Left ventricle myocardium inferior (tissue), 1 donor: Measurements from ENCODE around the gene ELOB. TPM values are rescaled to one million over a fixed set of nuclear protein-coding genes. Genes with fewer than 3 reads are reported as not detected.

ENCODE experiments used
- DNase-seq: peaks from one replicate; pipeline ENCODE4 v3.0.0-alpha.2; 2020
- H3K27ac ChIP-seq: fragments of 200-600 bp; replicated peaks from 2 replicates; pipeline ENCODE4 v1.8.0; 2021
- H3K27me3 ChIP-seq: fragments of 200-600 bp; 2 replicates; pipeline ENCODE4 v1.8.0; 2021; ENCODE audit warnings: low read depth
- H3K36me3 ChIP-seq: fragments of 200-600 bp; 2 replicates; pipeline ENCODE4 v1.8.0; 2021
- H3K4me1 ChIP-seq: fragments of 200-600 bp; 2 replicates; pipeline ENCODE4 v1.8.0; 2021
- H3K4me3 ChIP-seq: fragments of 200-600 bp; 2 replicates; pipeline ENCODE4 v1.8.0; 2021; ENCODE audit warnings: mild to moderate bottlenecking, moderate library complexity
- H3K9me3 ChIP-seq: fragments of 200-600 bp; replicated peaks from 2 replicates; pipeline ENCODE4 v1.8.0; 2021
- CTCF ChIP-seq: fragments of 200-600 bp; IDR thresholded peaks from 2 replicates; pipeline ENCODE4 v1.8.0; 2021; ENCODE audit warnings: antibody characterized with exemption, mild to moderate bottlenecking, borderline replicate concordance
- intact Hi-C: fragments of 100-400 bp; cut with micrococcal nuclease; formaldehyde crosslinking; loops from one replicate; pipeline ENCODE4 v1.11.0; 2022
- total RNA-seq: library from RNA; stranded (reverse); fragmentation: NEBNext Ultra II Directional; extraction: Animal tissue kit (Norgen Biotek cat#: 25700); gene quantifications from one replicate; pipeline ENCODE4 v1.2.1, GENCODE V29; 2021
- donor health status: DM: no; HTN: yes; CAD: no; lungs with severe emphysema.

The ELOB gene
- total RNA-seq, 1 donor from 2014 or later = 304 TPM

GRCh38 chr16:2798723-2799204 lies 21.7 kb upstream of the ELOB start:
- H3K27me3 ChIP-seq = peaks cover 40% of the 10 kb centered on the region
- no peaks in the 10 kb centered on the region for H3K36me3 ChIP-seq
- no peaks in the 10 kb centered on the region for H3K4me1 ChIP-seq
- intact Hi-C loops = no loop called here
- peaks cover 10% of the 10 kb centered on the region for H3K9me3 ChIP-seq
- no peak overlapping the region for H3K27ac ChIP-seq
- H3K4me3 ChIP-seq = no peak overlapping the region
- no peak for DNase-seq
- no peak for TF ChIP-seq CTCF

- H3K9me3 ChIP-seq = no peaks in the 10 kb centered on the region
- H3K27ac ChIP-seq = no peak overlapping the region
- no peaks in the 10 kb centered on the region for H3K36me3 ChIP-seq
- no peaks in the 10 kb centered on the region for H3K4me1 ChIP-seq
- no peak for TF ChIP-seq CTCF
- no peak for DNase-seq
- peaks cover 63% of the 10 kb centered on the region for H3K27me3 ChIP-seq
- no peak overlapping the region for H3K4me3 ChIP-seq
- intact Hi-C loops = no loop called here
Measured at GRCh38 chr16:2795395-2796143, 18.5 kb upstream of the ELOB start.

DNA sequence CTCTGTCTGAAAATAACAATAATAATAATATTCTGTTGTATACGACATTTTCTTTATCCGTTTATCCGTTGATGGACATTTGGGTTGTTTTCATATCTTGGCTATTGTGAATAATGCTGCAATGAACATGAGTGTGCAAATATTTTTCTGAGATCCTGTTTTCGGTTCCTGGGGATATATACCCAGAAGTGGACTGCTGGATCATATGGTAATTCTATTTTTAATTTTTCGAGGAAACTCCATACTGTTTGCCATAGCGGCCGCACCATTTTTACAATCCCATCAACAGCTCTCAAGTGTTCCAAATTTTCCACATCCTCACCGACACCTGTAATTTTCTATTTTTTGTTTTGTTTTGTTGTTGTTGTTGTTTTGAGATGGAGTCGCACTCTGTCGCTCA lies 15.9 kb upstream of the ELOB start:
- peaks cover 66% of the 10 kb centered on the region for H3K27me3 ChIP-seq
- DNase-seq = no peak

GRCh38 chr16:2791174-2791573 lies 14.1 kb upstream of the ELOB start:
- no peak overlapping the region for H3K27ac ChIP-seq
- intact Hi-C loops = no loop called here
- H3K4me3 ChIP-seq = no peak overlapping the region
- peaks cover 69% of the 10 kb centered on the region for H3K27me3 ChIP-seq
- no peaks in the 10 kb centered on the region for H3K9me3 ChIP-seq
- H3K36me3 ChIP-seq = no peaks in the 10 kb centered on the region
- no peak for DNase-seq
- no peaks in the 10 kb centered on the region for H3K4me1 ChIP-seq
- no peak for TF ChIP-seq CTCF

More for the DNA sequence above, 15.9 kb upstream of the ELOB start:
- intact Hi-C loops = no loop called here
- Histone ChIP-seq H3K4me1 (no peaks in the 10 kb centered on the region), H3K36me3 (no peaks in the 10 kb centered on the region), H3K9me3 (no peaks in the 10 kb centered on the region), H3K27ac (no peak overlapping the region), H3K4me3 (no peak overlapping the region)
- no peak for TF ChIP-seq CTCF

GRCh38 chr16:2790631-2791030 lies 13.6 kb upstream of the ELOB start:
- Histone ChIP-seq H3K4me3 (no peak overlapping the region), H3K27ac (no peak overlapping the region), H3K27me3 (peaks cover 69% of the 10 kb centered on the region), H3K9me3 (no peaks in the 10 kb centered on the region), H3K4me1 (peaks cover 2% of the 10 kb centered on the region), H3K36me3 (no peaks in the 10 kb centered on the region)
- TF ChIP-seq CTCF = no peak
- no peak for DNase-seq
- intact Hi-C loops = no loop called here
